HepG2 (cell line): ENCODE data around the gene PTGIS. TPM values are rescaled to one million over a fixed set of nuclear protein-coding genes. Genes with fewer than 3 reads are reported as not detected.

Source experiments
- ARID2 ChIP-seq: sonication (generic); formaldehyde crosslinking; IDR thresholded peaks from 2 replicates; pipeline ENCODE4 v1.8.1; 2022; ENCODE audit warnings: mild to moderate bottlenecking, missing genetic modification reagents, borderline replicate concordance
- BHLHE40 ChIP-seq: IDR thresholded peaks from 2 replicates; pipeline ENCODE4 v1.6.1; 2011; ENCODE audit warnings: low read length, improper control_type of control experiment
- HMG20A ChIP-seq: IDR thresholded peaks from 2 replicates; pipeline ENCODE4 v1.6.1; 2016; ENCODE audit warnings: borderline replicate concordance
- HNF4A ChIP-seq: sonication (generic); formaldehyde crosslinking; IDR thresholded peaks from 2 replicates; pipeline ENCODE4 v1.4.0; 2020; ENCODE audit warnings: missing genetic modification reagents
- IRF9 ChIP-seq: sonication (generic); formaldehyde crosslinking; IDR thresholded peaks from 2 replicates; pipeline ENCODE4 v1.8.0; 2022; ENCODE audit warnings: missing genetic modification reagents, mild to moderate bottlenecking, borderline replicate concordance
- KDM2A ChIP-seq: sonication (generic); formaldehyde crosslinking; IDR thresholded peaks from 2 replicates; pipeline ENCODE4 v1.4.0; 2020; ENCODE audit warnings: low read depth, missing genetic modification reagents, borderline replicate concordance
- LBX2 ChIP-seq: sonication (generic); formaldehyde crosslinking; IDR thresholded peaks from 2 replicates; pipeline ENCODE4 v1.5.0; 2020; ENCODE audit warnings: missing genetic modification reagents, mild to moderate bottlenecking, borderline replicate concordance
- MAFK ChIP-seq, 2 experiments: IDR thresholded peaks in 1 of 2; conservative IDR thresholded peaks in 1 of 2; 2 replicates each; pipeline ENCODE4 v1.6.1; 2011; ENCODE audit warnings: improper control_type of control experiment in 2 of 2, low read length in 2 of 2
- SMAD3 ChIP-seq: sonication (generic); formaldehyde crosslinking; IDR thresholded peaks from 2 replicates; pipeline ENCODE4 v1.4.0; 2020; ENCODE audit warnings: missing genetic modification reagents
- THYN1 ChIP-seq: sonication (generic); formaldehyde crosslinking; IDR thresholded peaks from 2 replicates; pipeline ENCODE4 v1.8.1; 2023; ENCODE audit warnings: low read depth, mild to moderate bottlenecking, moderate library complexity, missing genetic modification reagents, borderline replicate concordance
- TOE1 ChIP-seq: sonication (generic); formaldehyde crosslinking; IDR thresholded peaks from 2 replicates; pipeline ENCODE4 v1.4.0; 2020; ENCODE audit warnings: mild to moderate bottlenecking, missing genetic modification reagents
- ZEB1 ChIP-seq: IDR thresholded peaks from 2 replicates; pipeline ENCODE4 v1.6.1; 2012; ENCODE audit warnings: mild to moderate bottlenecking, low read depth, inconsistent platforms; ENCODE audit not compliant: insufficient replicate concordance
- ZNF12 ChIP-seq: sonication (generic); formaldehyde crosslinking; IDR thresholded peaks from 2 replicates; pipeline ENCODE4 v1.5.0; 2020; ENCODE audit warnings: missing genetic modification reagents
- ZNF24 ChIP-seq: fragments of 450-650 bp; IDR thresholded peaks from 2 replicates; pipeline ENCODE4 v1.6.1; 2017; ENCODE audit warnings: antibody characterized with exemption, mild to moderate bottlenecking
- ZNF350 ChIP-seq: sonication (generic); formaldehyde crosslinking; IDR thresholded peaks from 2 replicates; pipeline ENCODE4 v1.4.0; 2020; ENCODE audit warnings: mild to moderate bottlenecking, low read depth, missing genetic modification reagents, borderline replicate concordance
- ZNF451 ChIP-seq: sonication (generic); formaldehyde crosslinking; IDR thresholded peaks from 2 replicates; pipeline ENCODE4 v1.5.0; 2020; ENCODE audit warnings: mild to moderate bottlenecking, missing genetic modification reagents
- ZNF629 ChIP-seq: sonication (generic); formaldehyde crosslinking; conservative IDR thresholded peaks from 2 replicates; pipeline ENCODE4 v1.5.0; 2020; ENCODE audit warnings: missing genetic modification reagents
- ZNF75D ChIP-seq: sonication (generic); formaldehyde crosslinking; IDR thresholded peaks from 2 replicates; pipeline ENCODE4 v1.8.1; 2023; ENCODE audit warnings: missing genetic modification reagents, mild to moderate bottlenecking, borderline replicate concordance
- ZSCAN25 ChIP-seq: sonication (generic); formaldehyde crosslinking; IDR thresholded peaks from 2 replicates; pipeline ENCODE4 v1.8.0; 2022; ENCODE audit warnings: mild to moderate bottlenecking, missing genetic modification reagents
- polyA plus RNA-seq, 8 experiments: library from polyadenylated mRNA; depleted of rRNA in 3 of 8; stranded (reverse) in 7 of 8; unstranded in 1 of 8; fragments of >200 nt; fragmentation: Illumina TruSeq in 4 of 8; extraction: Trizol in 4 of 8; gene quantifications; 2 replicates each; pipeline versions ENCODE4 v1.2.1 to v1.2.3, GENCODE V29; 2011 to 2016; ENCODE audit warnings: low read depth in 4 of 8, missing spikeins in 1 of 8, mixed read lengths in 1 of 8; ENCODE audit not compliant: insufficient read depth in 1 of 8
- total RNA-seq, 5 experiments: library from RNA; depleted of rRNA; stranded (reverse); fragments of >200 nt; fragmentation: Illumina TruSeq; extraction: Trizol; gene quantifications; 2 replicates each; pipeline ENCODE4 v1.2.3, GENCODE V29; 2016; ENCODE audit warnings: low read depth in 1 of 5
- TF ChIP-seq, protein P1 (sequence below): sonication (generic); formaldehyde crosslinking; IDR thresholded peaks from 2 replicates; pipeline ENCODE4 v1.4.0; 2020; ENCODE audit warnings: missing genetic modification reagents
- TF ChIP-seq, protein P2 (sequence below): sonication (generic); formaldehyde crosslinking; IDR thresholded peaks from 2 replicates; pipeline ENCODE4 v1.8.0; 2022; ENCODE audit warnings: missing genetic modification reagents, mild to moderate bottlenecking, moderate library complexity, borderline replicate concordance
- TF ChIP-seq, protein P3 (sequence below): sonication (generic); formaldehyde crosslinking; IDR thresholded peaks from 2 replicates; pipeline ENCODE4 v1.5.0; 2020; ENCODE audit warnings: mild to moderate bottlenecking, low read depth, missing genetic modification reagents, borderline replicate concordance

Gene PTGIS
- total and polyA plus RNA-seq, 2 of the 13 experiments (the other 11 are each of a cell fraction or from before 2014, with no cell fraction given): not detected

GRCh38 chr20:49484180-49485140 is 83.5 kb downstream of the PTGIS start (continued):
- TF ChIP-seq, protein P1, sequence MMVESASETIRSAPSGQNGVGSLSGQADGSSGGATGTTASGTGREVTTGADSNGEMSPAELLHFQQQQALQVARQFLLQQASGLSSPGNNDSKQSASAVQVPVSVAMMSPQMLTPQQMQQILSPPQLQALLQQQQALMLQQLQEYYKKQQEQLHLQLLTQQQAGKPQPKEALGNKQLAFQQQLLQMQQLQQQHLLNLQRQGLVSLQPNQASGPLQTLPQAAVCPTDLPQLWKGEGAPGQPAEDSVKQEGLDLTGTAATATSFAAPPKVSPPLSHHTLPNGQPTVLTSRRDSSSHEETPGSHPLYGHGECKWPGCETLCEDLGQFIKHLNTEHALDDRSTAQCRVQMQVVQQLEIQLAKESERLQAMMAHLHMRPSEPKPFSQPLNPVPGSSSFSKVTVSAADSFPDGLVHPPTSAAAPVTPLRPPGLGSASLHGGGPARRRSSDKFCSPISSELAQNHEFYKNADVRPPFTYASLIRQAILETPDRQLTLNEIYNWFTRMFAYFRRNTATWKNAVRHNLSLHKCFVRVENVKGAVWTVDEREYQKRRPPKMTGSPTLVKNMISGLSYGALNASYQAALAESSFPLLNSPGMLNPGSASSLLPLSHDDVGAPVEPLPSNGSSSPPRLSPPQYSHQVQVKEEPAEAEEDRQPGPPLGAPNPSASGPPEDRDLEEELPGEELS (CRISPR knock-in tag): peak; percentile 45; the same call in 1 of the 2 replicates
- TF ChIP-seq, protein P2, sequence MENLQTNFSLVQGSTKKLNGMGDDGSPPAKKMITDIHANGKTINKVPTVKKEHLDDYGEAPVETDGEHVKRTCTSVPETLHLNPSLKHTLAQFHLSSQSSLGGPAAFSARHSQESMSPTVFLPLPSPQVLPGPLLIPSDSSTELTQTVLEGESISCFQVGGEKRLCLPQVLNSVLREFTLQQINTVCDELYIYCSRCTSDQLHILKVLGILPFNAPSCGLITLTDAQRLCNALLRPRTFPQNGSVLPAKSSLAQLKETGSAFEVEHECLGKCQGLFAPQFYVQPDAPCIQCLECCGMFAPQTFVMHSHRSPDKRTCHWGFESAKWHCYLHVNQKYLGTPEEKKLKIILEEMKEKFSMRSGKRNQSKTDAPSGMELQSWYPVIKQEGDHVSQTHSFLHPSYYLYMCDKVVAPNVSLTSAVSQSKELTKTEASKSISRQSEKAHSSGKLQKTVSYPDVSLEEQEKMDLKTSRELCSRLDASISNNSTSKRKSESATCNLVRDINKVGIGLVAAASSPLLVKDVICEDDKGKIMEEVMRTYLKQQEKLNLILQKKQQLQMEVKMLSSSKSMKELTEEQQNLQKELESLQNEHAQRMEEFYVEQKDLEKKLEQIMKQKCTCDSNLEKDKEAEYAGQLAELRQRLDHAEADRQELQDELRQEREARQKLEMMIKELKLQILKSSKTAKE (CRISPR knock-in tag): no peak
- 0 out of 2 replicates have a peak, but pooled peaks have one; percentile 30 for TF ChIP-seq ZNF12 (CRISPR knock-in tag)
- no peak for TF ChIP-seq MAFK (conservative IDR thresholded peaks at IDR 0.05 in 1 of 2, IDR thresholded peaks at IDR 0.05 in 1 of 2; ENCODE audit: low read length in 2 of 2)
- TF ChIP-seq SMAD3 (CRISPR knock-in tag): 0 out of 2 replicates have a peak, but pooled peaks have one; percentile 30
- TF ChIP-seq TOE1 (CRISPR knock-in tag): no peak
- peak; percentile 71 for TF ChIP-seq ZNF24
- TF ChIP-seq, protein P3, sequence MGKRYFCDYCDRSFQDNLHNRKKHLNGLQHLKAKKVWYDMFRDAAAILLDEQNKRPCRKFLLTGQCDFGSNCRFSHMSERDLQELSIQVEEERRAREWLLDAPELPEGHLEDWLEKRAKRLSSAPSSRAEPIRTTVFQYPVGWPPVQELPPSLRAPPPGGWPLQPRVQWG: no peak
- no peak for TF ChIP-seq ARID2 (CRISPR knock-in tag)
- TF ChIP-seq LBX2: no peak
- peak; percentile 56 for TF ChIP-seq ZNF350 (CRISPR knock-in tag)
- no peak for TF ChIP-seq HNF4A
- TF ChIP-seq IRF9 (CRISPR knock-in tag): peak; percentile 89
- TF ChIP-seq KDM2A: peak; percentile 94
- no peak for TF ChIP-seq ZNF75D (CRISPR knock-in tag)
- no peak for TF ChIP-seq ZEB1
- TF ChIP-seq THYN1: no peak
- TF ChIP-seq HMG20A (CRISPR knock-in tag): no peak
- no peak for TF ChIP-seq ZNF629 (CRISPR knock-in tag)
- 0 out of 2 replicates have a peak, but pooled peaks have one; percentile 39 for TF ChIP-seq BHLHE40
- peak; percentile 47; the same call in 1 of the 2 replicates for TF ChIP-seq ZNF451
- TF ChIP-seq ZSCAN25 (CRISPR knock-in tag): peak; percentile 57; the same call in 1 of the 2 replicates
